ENCODE measurements around the gene ADGRV1.

Gene ADGRV1

GRCh38 chr5:91159647-91160046, 601.0 kb downstream of the ADGRV1 start:
- ChIA-PET POLR2A (no interaction called here), CTCF (no interaction called here)
- DNase-seq (ENCODE audit: extremely low spot score): no peak
- TF ChIP-seq CTBP1 (IDR thresholded peaks at IDR 0.05; ENCODE audit: borderline replicate concordance) (no peak), FOXM1 (IDR thresholded peaks at IDR 0.05; ENCODE audit: borderline replicate concordance) (no peak), ZNF384 (IDR thresholded peaks at IDR 0.05) (no peak), SP1 (IDR thresholded peaks at IDR 0.05) (no peak), L3MBTL2 (conservative IDR thresholded peaks at IDR 0.05) (no peak), HDGF (IDR thresholded peaks at IDR 0.05; ENCODE audit: borderline replicate concordance) (no peak), TARDBP (IDR thresholded peaks at IDR 0.05) (no peak)

- TF ChIP-seq BHLHE40 (IDR thresholded peaks at IDR 0.05; ENCODE audit: borderline replicate concordance) (no peak), PKNOX1 (IDR thresholded peaks at IDR 0.05) (no peak), L3MBTL2 (conservative IDR thresholded peaks at IDR 0.05) (no peak), NFRKB (IDR thresholded peaks at IDR 0.05) (no peak), ZNF384 (IDR thresholded peaks at IDR 0.05) (no peak), CTBP1 (IDR thresholded peaks at IDR 0.05; ENCODE audit: borderline replicate concordance) (no peak), ELF4 (IDR thresholded peaks at IDR 0.05) (no peak), LEF1 (IDR thresholded peaks at IDR 0.05; ENCODE audit: borderline replicate concordance) (no peak), FOXM1 (IDR thresholded peaks at IDR 0.05; ENCODE audit: borderline replicate concordance) (no peak), FOXK2 (IDR thresholded peaks at IDR 0.05) (no peak), ARNT (IDR thresholded peaks at IDR 0.05) (no peak), FOXA1 (IDR thresholded peaks at IDR 0.05) (no peak), HDGF (IDR thresholded peaks at IDR 0.05; ENCODE audit: borderline replicate concordance) (no peak)
- no peak for DNase-seq (ENCODE audit: extremely low spot score)
- CTCF ChIA-PET: no interaction called here
- POLR2A ChIA-PET: no interaction called here
Measured at GRCh38 chr5:91160714-91161285, 602.2 kb downstream of the ADGRV1 start.

GRCh38 chr5:91162534-91163381, 604.2 kb downstream of the ADGRV1 start:
- DNase-seq (ENCODE audit: extremely low spot score): no peak
- ChIA-PET CTCF (no interaction called here), POLR2A (no interaction called here)
- no peak for TF ChIP-seq FOXA1 (IDR thresholded peaks at IDR 0.05)
- TF ChIP-seq FOXM1 (IDR thresholded peaks at IDR 0.05; ENCODE audit: borderline replicate concordance): no peak

- CTCF ChIA-PET: no interaction called here
- POLR2A ChIA-PET: no interaction called here
- TF ChIP-seq NFRKB (IDR thresholded peaks at IDR 0.05): no peak
- no peak for TF ChIP-seq CTBP1 (IDR thresholded peaks at IDR 0.05; ENCODE audit: borderline replicate concordance)
- no peak for TF ChIP-seq SUZ12 (IDR thresholded peaks at IDR 0.05)
- TF ChIP-seq FOXK2 (IDR thresholded peaks at IDR 0.05): no peak
- TF ChIP-seq ELF4 (IDR thresholded peaks at IDR 0.05): no peak
- TF ChIP-seq TARDBP (IDR thresholded peaks at IDR 0.05): no peak
- no peak for DNase-seq (ENCODE audit: extremely low spot score)
Measured at GRCh38 chr5:91164424-91164823, 605.8 kb downstream of the ADGRV1 start.

GRCh38 chr5:91166059-91166807, 607.6 kb downstream of the ADGRV1 start:
- no peak for TF ChIP-seq HDGF (IDR thresholded peaks at IDR 0.05; ENCODE audit: borderline replicate concordance)
- TF ChIP-seq SP1 (IDR thresholded peaks at IDR 0.05): no peak
- TF ChIP-seq ZNF384 (IDR thresholded peaks at IDR 0.05): no peak
- TF ChIP-seq ARNT (IDR thresholded peaks at IDR 0.05): no peak
- TF ChIP-seq BHLHE40 (IDR thresholded peaks at IDR 0.05; ENCODE audit: borderline replicate concordance): no peak
- TF ChIP-seq LEF1 (IDR thresholded peaks at IDR 0.05; ENCODE audit: borderline replicate concordance): no peak
- no peak for TF ChIP-seq TARDBP (IDR thresholded peaks at IDR 0.05)
- no peak for TF ChIP-seq FOXM1 (IDR thresholded peaks at IDR 0.05; ENCODE audit: borderline replicate concordance)
- no peak for TF ChIP-seq SUZ12 (IDR thresholded peaks at IDR 0.05)
- TF ChIP-seq ELF4 (IDR thresholded peaks at IDR 0.05): no peak
- POLR2A ChIA-PET: no interaction called here
- CTCF ChIA-PET: interaction anchor here (0.6 kb wide), 1 partner anchor 70 kb away, joined by 3 read pairs; no protein-coding TSS in a partner anchor
- no peak for DNase-seq (ENCODE audit: extremely low spot score)

GRCh38 chr5:91168859-91169258, 610.3 kb downstream of the ADGRV1 start:
- ChIA-PET CTCF (no interaction called here), POLR2A (no interaction called here)
- TF ChIP-seq NFRKB (IDR thresholded peaks at IDR 0.05): no peak
- no peak for TF ChIP-seq ZNF384 (IDR thresholded peaks at IDR 0.05)
- TF ChIP-seq HDGF (IDR thresholded peaks at IDR 0.05; ENCODE audit: borderline replicate concordance): no peak
- no peak for TF ChIP-seq ELF4 (IDR thresholded peaks at IDR 0.05)
- no peak for TF ChIP-seq PKNOX1 (IDR thresholded peaks at IDR 0.05)
- TF ChIP-seq FOXM1 (IDR thresholded peaks at IDR 0.05; ENCODE audit: borderline replicate concordance): no peak
- no peak for TF ChIP-seq L3MBTL2 (conservative IDR thresholded peaks at IDR 0.05)
- TF ChIP-seq TARDBP (IDR thresholded peaks at IDR 0.05): no peak
- no peak for TF ChIP-seq FOXA1 (IDR thresholded peaks at IDR 0.05)
- no peak for TF ChIP-seq SP1 (IDR thresholded peaks at IDR 0.05)
- no peak for TF ChIP-seq SUZ12 (IDR thresholded peaks at IDR 0.05)
- no peak for TF ChIP-seq CTBP1 (IDR thresholded peaks at IDR 0.05; ENCODE audit: borderline replicate concordance)
- DNase-seq (ENCODE audit: extremely low spot score): no peak
